Sigmoid colon (tissue), 7 donors: ENCODE measurements around the gene ATP2B3. TPM values are rescaled to one million over a fixed set of nuclear protein-coding genes. Genes with fewer than 3 reads are reported as not detected.

Experiments used
- DNase-seq: peaks from one replicate; pipeline ENCODE4 v3.0.0-alpha.2; 2019
- H3K27ac ChIP-seq, 4 donors: fragments of 200-600 bp; sonication (generic); one replicate each; pipeline ENCODE4 v1.5.1; 2016 to 2019; ENCODE audit warnings: mild to moderate bottlenecking in 1 of 4
- H3K27me3 ChIP-seq, 3 donors: fragments of 200-600 bp; sonication (generic); one replicate each; pipeline ENCODE4 v1.5.1; 2019; ENCODE audit warnings: mild to moderate bottlenecking in 1 of 3
- H3K36me3 ChIP-seq, 4 donors: fragments of 200-600 bp; sonication (generic); one replicate each; pipeline ENCODE4 v1.5.1; 2016 to 2019
- H3K4me1 ChIP-seq, 4 donors: fragments of 200-600 bp; sonication (generic); one replicate each; pipeline ENCODE4 v1.5.1; 2017 to 2019
- H3K4me3 ChIP-seq, 4 donors: fragments of 200-600 bp; sonication (generic); one replicate each; pipeline ENCODE4 v1.5.1; 2017 to 2019; ENCODE audit warnings: mild to moderate bottlenecking in 2 of 4, moderate library complexity in 1 of 4
- H3K9me3 ChIP-seq, 4 donors: fragments of 200-600 bp in 3 of 4; sonication (generic) in 3 of 4; one replicate each; pipeline versions ENCODE4 v1.5.1 to v1.6.1; 2013 to 2019
- CTCF ChIP-seq, 4 experiments: fragments of 450-650 bp in 3 of 4; fragments of 200-600 bp in 1 of 4; IDR thresholded peaks; one replicate each; pipeline ENCODE4 v1.5.1; 2016 to 2019; ENCODE audit warnings: antibody characterized with exemption in 4 of 4, mild to moderate bottlenecking in 3 of 4, moderate library complexity in 2 of 4
- EP300 ChIP-seq, 4 donors: sonication (generic); formaldehyde crosslinking; IDR thresholded peaks; one replicate each; pipeline ENCODE4 v1.6.1; 2017; ENCODE audit warnings: antibody characterized with exemption in 4 of 4
- POLR2A ChIP-seq, 2 donors: fragments of 450-650 bp; IDR thresholded peaks; one replicate each; pipeline ENCODE4 v1.6.1; 2016; ENCODE audit warnings: antibody characterized with exemption in 2 of 2, mild to moderate bottlenecking in 2 of 2, moderate library complexity in 2 of 2
- POLR2AphosphoS5 ChIP-seq, 4 donors: sonication (generic); formaldehyde crosslinking; IDR thresholded peaks; one replicate each; pipeline ENCODE4 v1.6.1; 2017; ENCODE audit warnings: antibody characterized with exemption in 4 of 4
- WGBS, 2 donors: extraction: QIAGEN DNeasy Blood & Tissue Kit; methylation state at CpG; one replicate each; pipeline ENCODE4 v1.1.7; 2013; 5-methylcytosine and 5-hydroxymethylcytosine counted together
- intact Hi-C: fragments of 100-400 bp; cut with DNase I; formaldehyde crosslinking; loops from one replicate; pipeline ENCODE4 v1.15.1; 2023
- polyA plus RNA-seq, 3 donors: library from polyadenylated mRNA; stranded (reverse); fragments of 200-250 nt; gene quantifications; one replicate each; pipeline ENCODE4 v1.2.3, GENCODE V29; 2013
- total RNA-seq, 4 donors: library from RNA; depleted of rRNA; stranded (reverse); fragments of >200 nt; gene quantifications; one replicate each; pipeline ENCODE4 v1.1.0, GENCODE V29; 2016
- donor health status: healthy with polysubstance abuse.
- donor health status: Bipolar disorder and iron deficiency.
- donor health status: healthy.

ATP2B3 gene
- total and polyA plus RNA-seq, 7 donors, result under 0.01 to 0.95 (median 0.26) TPM; not detected in 2

GRCh38 chrX:153631907-153632594 lies 114.6 kb downstream of the ATP2B3 start:
- Histone ChIP-seq H3K9me3 (no peaks in the 10 kb centered on the region), H3K27ac (no peak overlapping the region), H3K4me3 (no peak overlapping the region), H3K36me3 (no peaks in the 10 kb centered on the region), H3K27me3 (no peaks in the 10 kb centered on the region), H3K4me1 (no peaks in the 10 kb centered on the region)
- TF ChIP-seq EP300 (IDR thresholded peaks at IDR 0.05) (no peak), CTCF (IDR thresholded peaks at IDR 0.05) (no peak), POLR2A (IDR thresholded peaks at IDR 0.05) (no peak), POLR2AphosphoS5 (IDR thresholded peaks at IDR 0.05) (no peak)
- intact Hi-C loops, result no loop called here
- DNase-seq, result peak; percentile 34
- 90 to 91% methylated on average over 19 of the region's 19 CpGs for WGBS, 2 donors

Other genes with a start within 250 kb of the ATP2B3 start
- gene PNMA6F, start 195.9 kb upstream of the ATP2B3 start, total RNA-seq, result not detected
- not detected for gene PNMA6F, start 195.9 kb upstream of the ATP2B3 start, polyA plus RNA-seq
- gene ZNF275, start 183.5 kb upstream of the ATP2B3 start, total RNA-seq, result 10 to 100 TPM in 2 of 4 donors, 1 to 10 TPM in 2; 8.6 to 13.3 (median 9.9) TPM
- gene ZNF275, start 183.5 kb upstream of the ATP2B3 start, polyA plus RNA-seq, result 1 to 10 TPM; 1.4 to 3.7 (median 2.4) TPM
- gene PNMA6E, start 116.3 kb upstream of the ATP2B3 start, total RNA-seq, result not detected
- not detected for gene PNMA6E, start 116.3 kb upstream of the ATP2B3 start, polyA plus RNA-seq
- 1 to 10 TPM in 3 of 4 donors, under 1 TPM in 1; 0.71 to 2.2 (median 2.0) TPM for gene ZFP92, start 106.2 kb upstream of the ATP2B3 start, total RNA-seq
- under 1 TPM in 1 of 3 donors, not detected in 2; 0.35 TPM for gene ZFP92, start 106.2 kb upstream of the ATP2B3 start, polyA plus RNA-seq
- gene TREX2, start 71.6 kb upstream of the ATP2B3 start, total RNA-seq, result 1 to 10 TPM in 2 of 4 donors, under 1 TPM in 1, not detected in 1; 0.16 to 3.6 (median 2.4) TPM
- under 1 TPM in 1 of 3 donors, not detected in 2; 0.87 TPM for gene TREX2, start 71.6 kb upstream of the ATP2B3 start, polyA plus RNA-seq
- gene HAUS7, start 47.1 kb upstream of the ATP2B3 start, total RNA-seq, result 10 to 100 TPM; 16.8 to 28.2 (median 25.4) TPM
- gene HAUS7, start 47.1 kb upstream of the ATP2B3 start, polyA plus RNA-seq, result 10 to 100 TPM; 15.0 to 37.8 (median 18.3) TPM
- gene BGN, start 22.7 kb upstream of the ATP2B3 start, total RNA-seq, result 100 to 1,000 TPM in 1 of 4 donors, 10 to 100 TPM in 1, 1 to 10 TPM in 2; 5.7 to 181 (median 10.1) TPM
- gene BGN, start 22.7 kb upstream of the ATP2B3 start, polyA plus RNA-seq, result 10 to 100 TPM in 1 of 3 donors, 1 to 10 TPM in 2; 1.8 to 29.9 (median 9.0) TPM
- gene CCNQ, start 81.5 kb downstream of the ATP2B3 start, total RNA-seq, result 10 to 100 TPM; 31.8 to 49.0 (median 39.9) TPM
- 10 to 100 TPM; 36.7 to 40.8 (median 37.9) TPM for gene CCNQ, start 81.5 kb downstream of the ATP2B3 start, polyA plus RNA-seq
- gene DUSP9, start 129.6 kb downstream of the ATP2B3 start, total RNA-seq, result not detected
- under 1 TPM in 1 of 3 donors, not detected in 2; 0.06 TPM for gene DUSP9, start 129.6 kb downstream of the ATP2B3 start, polyA plus RNA-seq
- gene PNCK, start 156.2 kb downstream of the ATP2B3 start, total RNA-seq, result 100 to 1,000 TPM in 1 of 4 donors, 10 to 100 TPM in 3; 33.9 to 135 (median 64.2) TPM
- gene PNCK, start 156.2 kb downstream of the ATP2B3 start, polyA plus RNA-seq, result 1 to 10 TPM in 1 of 3 donors, not detected in 2; 4.6 TPM
- gene SLC6A8, start 170.3 kb downstream of the ATP2B3 start, total RNA-seq, result 10 to 100 TPM; 31.9 to 60.7 (median 35.1) TPM
- 100 to 1,000 TPM in 1 of 3 donors, 10 to 100 TPM in 2; 67.9 to 158 (median 70.5) TPM for gene SLC6A8, start 170.3 kb downstream of the ATP2B3 start, polyA plus RNA-seq
- 100 to 1,000 TPM in 1 of 4 donors, 10 to 100 TPM in 3; 59.3 to 124 (median 70.4) TPM for gene BCAP31, start 206.7 kb downstream of the ATP2B3 start, total RNA-seq
- 100 to 1,000 TPM in 1 of 3 donors, 10 to 100 TPM in 2; 61.3 to 216 (median 70.9) TPM for gene BCAP31, start 206.7 kb downstream of the ATP2B3 start, polyA plus RNA-seq
- gene ABCD1, start 207.2 kb downstream of the ATP2B3 start, total RNA-seq, result 10 to 100 TPM; 11.0 to 21.3 (median 18.3) TPM
- 10 to 100 TPM in 1 of 3 donors, 1 to 10 TPM in 2; 1.8 to 12.8 (median 3.2) TPM for gene ABCD1, start 207.2 kb downstream of the ATP2B3 start, polyA plus RNA-seq
- 10 to 100 TPM in 3 of 4 donors, 1 to 10 TPM in 1; 9.2 to 50.1 (median 25.7) TPM for gene PLXNB3, start 246.6 kb downstream of the ATP2B3 start, total RNA-seq
- 1 to 10 TPM in 1 of 3 donors, under 1 TPM in 1, not detected in 1; 0.60 to 2.2 TPM for gene PLXNB3, start 246.6 kb downstream of the ATP2B3 start, polyA plus RNA-seq